Breast epithelium (tissue), 4 donors: Measurements from ENCODE around the gene OGN. TPM values are rescaled to one million over a fixed set of nuclear protein-coding genes. Genes with fewer than 3 reads are reported as not detected.

Source experiments
- DNase-seq, 2 donors: peaks; one replicate each; pipeline ENCODE4 v3.0.0-alpha.2; 2019; ENCODE audit warnings: low spot score in 2 of 2
- H3K27ac ChIP-seq, 2 donors: fragments of 200-600 bp; sonication (generic) in 1 of 2; one replicate each; pipeline ENCODE4 v1.5.1; 2016 to 2019; ENCODE audit warnings: mild to moderate bottlenecking in 1 of 2
- H3K27me3 ChIP-seq, 2 donors: fragments of 200-600 bp; sonication (generic) in 1 of 2; one replicate each; pipeline versions ENCODE4 v1.5.1 to v1.6.0; 2017 to 2019; ENCODE audit warnings: control low read depth in 1 of 2, mild to moderate bottlenecking in 1 of 2
- H3K36me3 ChIP-seq: fragments of 200-600 bp; one replicate; pipeline ENCODE4 v1.5.1; 2019
- H3K4me1 ChIP-seq, 2 donors: fragments of 200-600 bp; sonication (generic); one replicate each; pipeline ENCODE4 v1.5.1; 2016 to 2019; ENCODE audit warnings: control low read depth in 1 of 2
- H3K4me3 ChIP-seq, 3 donors: fragments of 200-600 bp; sonication (generic); 1 replicate in 2 of 3; 2 replicates in 1 of 3; pipeline ENCODE4 v1.5.1; 2016 to 2019; ENCODE audit warnings: mild to moderate bottlenecking in 3 of 3, moderate library complexity in 2 of 3
- H3K9me3 ChIP-seq, 2 donors: fragments of 200-600 bp; sonication (generic) in 1 of 2; one replicate each; pipeline ENCODE4 v1.5.1; 2016 to 2019; ENCODE audit warnings: control low read depth in 1 of 2
- POLR2A ChIP-seq: fragments of 450-650 bp; IDR thresholded peaks from one replicate; pipeline ENCODE4 v1.6.1; 2016; ENCODE audit warnings: antibody characterized with exemption, mild to moderate bottlenecking, moderate library complexity
- POLR2AphosphoS5 ChIP-seq, 3 donors: sonication (generic); formaldehyde crosslinking; IDR thresholded peaks; one replicate each; pipeline ENCODE4 v1.6.1; 2017; ENCODE audit warnings: antibody characterized with exemption in 3 of 3
- intact Hi-C: fragments of 100-400 bp; cut with DNase I; formaldehyde crosslinking; loops from one replicate; pipeline ENCODE4 v1.15.1; 2023; ENCODE audit warnings: low total_unique reads
- total RNA-seq, 3 donors: library from RNA; depleted of rRNA; stranded (reverse); fragments of >200 nt; gene quantifications; one replicate each; pipeline ENCODE4 v1.1.0, GENCODE V29; 2016
- TF ChIP-seq, protein P1 (sequence below), 3 donors: fragments of 450-650 bp; IDR thresholded peaks; one replicate each; pipeline ENCODE4 v1.5.1; 2016 to 2017; ENCODE audit warnings: antibody characterized with exemption in 3 of 3, mild to moderate bottlenecking in 3 of 3, moderate library complexity in 3 of 3

The OGN gene
- total RNA-seq, 3 donors from 2014 or later: 14.1 to 92.5 (median 17.7) TPM

DNA sequence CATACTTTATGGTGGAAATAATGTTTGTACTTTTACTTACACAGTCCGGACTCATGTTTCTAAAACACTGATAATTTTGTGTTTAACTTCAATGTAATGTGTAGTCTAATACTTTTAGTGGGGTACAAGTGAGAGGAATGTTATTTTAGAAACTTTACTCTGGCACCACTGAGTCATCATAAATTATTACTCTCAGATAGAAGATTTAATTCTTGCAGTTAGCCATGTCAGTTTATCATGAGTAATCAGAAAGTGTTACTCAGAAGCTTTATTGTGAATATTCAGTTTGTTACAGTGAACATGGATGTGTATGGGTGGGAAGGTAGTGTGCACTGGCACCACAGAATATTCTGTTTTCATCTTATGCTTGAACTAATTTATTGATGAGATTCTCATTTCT lies 20.0 kb downstream of the OGN start:
- intact Hi-C loops: no loop called here
- H3K4me1 ChIP-seq: no peaks in the 10 kb centered on the region

DNA sequence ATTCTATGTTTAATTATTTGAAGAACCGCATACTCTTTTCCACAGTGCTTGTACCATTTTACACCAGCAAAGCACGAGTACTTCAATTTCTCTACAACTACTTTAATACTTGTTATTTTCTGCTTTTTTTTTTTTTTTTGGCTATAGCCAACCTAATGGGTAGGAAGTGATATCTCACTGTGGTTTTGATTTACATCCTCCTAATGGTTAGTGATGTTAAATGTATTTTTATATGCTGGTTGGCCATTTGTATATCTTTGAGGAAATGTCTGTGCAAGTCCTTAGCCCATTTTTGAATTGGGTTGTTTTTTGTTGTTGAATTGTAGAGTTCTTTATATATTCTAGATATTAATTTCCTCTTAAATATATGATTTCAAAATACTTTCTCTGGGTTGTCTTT lies 22.6 kb downstream of the OGN start:
- TF ChIP-seq POLR2AphosphoS5 (IDR thresholded peaks at IDR 0.05) (no peak), POLR2A (no peak)
- TF ChIP-seq, protein P1, sequence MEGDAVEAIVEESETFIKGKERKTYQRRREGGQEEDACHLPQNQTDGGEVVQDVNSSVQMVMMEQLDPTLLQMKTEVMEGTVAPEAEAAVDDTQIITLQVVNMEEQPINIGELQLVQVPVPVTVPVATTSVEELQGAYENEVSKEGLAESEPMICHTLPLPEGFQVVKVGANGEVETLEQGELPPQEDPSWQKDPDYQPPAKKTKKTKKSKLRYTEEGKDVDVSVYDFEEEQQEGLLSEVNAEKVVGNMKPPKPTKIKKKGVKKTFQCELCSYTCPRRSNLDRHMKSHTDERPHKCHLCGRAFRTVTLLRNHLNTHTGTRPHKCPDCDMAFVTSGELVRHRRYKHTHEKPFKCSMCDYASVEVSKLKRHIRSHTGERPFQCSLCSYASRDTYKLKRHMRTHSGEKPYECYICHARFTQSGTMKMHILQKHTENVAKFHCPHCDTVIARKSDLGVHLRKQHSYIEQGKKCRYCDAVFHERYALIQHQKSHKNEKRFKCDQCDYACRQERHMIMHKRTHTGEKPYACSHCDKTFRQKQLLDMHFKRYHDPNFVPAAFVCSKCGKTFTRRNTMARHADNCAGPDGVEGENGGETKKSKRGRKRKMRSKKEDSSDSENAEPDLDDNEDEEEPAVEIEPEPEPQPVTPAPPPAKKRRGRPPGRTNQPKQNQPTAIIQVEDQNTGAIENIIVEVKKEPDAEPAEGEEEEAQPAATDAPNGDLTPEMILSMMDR (IDR thresholded peaks at IDR 0.05): no peak
- H3K9me3 ChIP-seq: no peaks in the 10 kb centered on the region
- no peaks in the 10 kb centered on the region for H3K4me1 ChIP-seq
- H3K4me3 ChIP-seq: no peak overlapping the region
- no peaks in the 10 kb centered on the region for H3K27me3 ChIP-seq
- no peak for DNase-seq
- intact Hi-C loops: no loop called here
- no peak overlapping the region for H3K27ac ChIP-seq
- H3K36me3 ChIP-seq: no peaks in the 10 kb centered on the region

More for the DNA sequence above, 20.0 kb downstream of the OGN start:
- Histone ChIP-seq H3K27me3 (no peaks in the 10 kb centered on the region), H3K9me3 (no peaks in the 10 kb centered on the region), H3K4me3 (no peak overlapping the region), H3K27ac (no peak overlapping the region), H3K36me3 (no peaks in the 10 kb centered on the region)
- no peak for DNase-seq
- TF ChIP-seq POLR2AphosphoS5 (IDR thresholded peaks at IDR 0.05): no peak
- TF ChIP-seq, protein P1 (IDR thresholded peaks at IDR 0.05): no peak
- TF ChIP-seq POLR2A: no peak

DNA sequence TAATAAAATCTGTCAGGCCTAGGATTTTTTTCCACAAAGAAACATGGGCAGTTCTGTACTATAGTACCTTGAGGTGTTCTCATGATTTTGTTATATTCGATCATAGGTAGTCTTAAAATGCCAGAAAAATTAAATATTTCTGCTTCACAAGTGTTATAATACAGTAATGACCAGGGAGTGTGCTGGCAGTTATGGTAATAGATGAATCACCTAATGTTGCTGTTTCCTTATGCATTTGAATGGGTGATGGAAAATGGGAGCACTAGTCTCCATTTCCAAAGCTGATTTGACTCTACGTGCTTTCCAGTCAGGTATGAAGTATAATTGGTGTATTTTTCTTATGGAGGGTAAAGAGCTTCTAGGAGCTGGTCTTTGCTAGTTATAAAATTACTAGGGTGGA lies 23.8 kb downstream of the OGN start:
- no peaks in the 10 kb centered on the region for H3K27me3 ChIP-seq
- H3K36me3 ChIP-seq: no peaks in the 10 kb centered on the region
- H3K4me1 ChIP-seq: no peaks in the 10 kb centered on the region
- intact Hi-C loops: no loop called here
- H3K27ac ChIP-seq: no peak overlapping the region
- H3K4me3 ChIP-seq: no peak overlapping the region
- DNase-seq: no peak
- TF ChIP-seq POLR2A (no peak), POLR2AphosphoS5 (IDR thresholded peaks at IDR 0.05) (no peak)
- TF ChIP-seq, protein P1 (IDR thresholded peaks at IDR 0.05): no peak
- no peaks in the 10 kb centered on the region for H3K9me3 ChIP-seq

DNA sequence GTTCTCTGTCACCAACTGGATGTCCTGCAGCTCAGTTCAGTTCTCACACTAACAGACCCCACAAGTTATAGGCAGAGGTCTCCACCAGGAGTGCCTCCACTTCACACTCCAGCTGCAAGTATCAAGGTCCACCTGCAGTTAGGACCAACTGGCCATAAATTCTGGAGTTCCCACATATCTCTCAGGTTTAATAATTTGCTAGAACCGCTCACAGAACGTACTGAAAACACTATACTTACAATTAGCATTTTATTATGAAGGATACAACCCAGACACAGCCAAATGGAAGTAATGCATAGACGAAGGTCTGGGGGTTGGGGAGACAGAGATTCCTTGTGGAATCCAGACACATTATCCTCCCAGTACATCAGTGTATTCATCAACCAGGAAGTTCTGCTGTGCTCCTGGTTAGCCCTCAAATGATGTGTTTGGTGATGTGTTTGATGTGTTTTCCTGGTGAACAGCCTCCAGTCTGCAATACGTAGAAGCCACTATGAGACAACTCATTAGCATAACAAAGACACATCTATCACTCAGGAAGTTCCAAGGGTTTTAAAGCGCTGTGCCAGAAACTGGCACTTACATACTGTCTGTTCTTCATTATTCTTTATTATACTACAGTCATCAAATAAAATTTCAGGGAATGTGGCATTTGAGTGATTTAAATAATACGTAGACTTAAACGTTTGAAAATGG lies 25.4 kb downstream of the OGN start:
- H3K4me1 ChIP-seq: no peaks in the 10 kb centered on the region
- no peak overlapping the region for H3K4me3 ChIP-seq
- H3K27me3 ChIP-seq: no peaks in the 10 kb centered on the region
- peaks cover 0 to 5% of the 10 kb centered on the region in 2 donors for H3K9me3 ChIP-seq
- intact Hi-C loops: no loop called here
- no peak for TF ChIP-seq POLR2AphosphoS5 (IDR thresholded peaks at IDR 0.05)
- TF ChIP-seq, protein P1 (IDR thresholded peaks at IDR 0.05): no peak
- H3K36me3 ChIP-seq: no peaks in the 10 kb centered on the region
- no peak for DNase-seq
- no peak overlapping the region for H3K27ac ChIP-seq

DNA sequence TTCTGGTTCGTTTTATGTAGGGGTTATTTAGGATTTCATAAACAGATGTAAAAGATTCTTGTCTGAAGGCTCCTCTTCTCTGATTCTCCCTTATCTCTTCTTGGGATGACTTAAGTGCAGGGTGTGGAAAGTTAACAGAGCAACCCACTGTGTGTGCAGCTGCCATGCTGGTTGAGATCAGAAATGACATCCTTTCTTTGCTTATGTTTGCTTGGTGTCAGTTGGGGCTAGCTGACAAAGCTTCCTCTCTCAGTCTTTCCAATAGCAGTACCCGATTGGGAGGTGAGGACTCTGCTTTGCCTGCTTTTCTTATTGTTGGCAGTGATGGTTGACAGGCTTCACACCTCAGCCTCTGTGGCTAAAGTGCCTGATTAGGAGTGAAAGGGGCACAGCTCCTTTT lies 26.5 kb downstream of the OGN start:
- Histone ChIP-seq H3K4me3 (no peak overlapping the region), H3K4me1 (no peaks in the 10 kb centered on the region), H3K36me3 (no peaks in the 10 kb centered on the region), H3K9me3 (peaks cover 0 to 9% of the 10 kb centered on the region in 2 donors), H3K27me3 (no peaks in the 10 kb centered on the region), H3K27ac (no peak overlapping the region)
- intact Hi-C loops: no loop called here
- DNase-seq: no peak
- TF ChIP-seq POLR2A: no peak
